Endothelial cell of umbilical vein (primary cell): ENCODE data around the gene MAPKBP1. TPM values are rescaled to one million over a fixed set of nuclear protein-coding genes. Genes with fewer than 3 reads are reported as not detected.

Experiments used
- BruUV-seq: library from RNA; stranded (reverse); fragments of 400-500 nt; replicated peaks from 2 replicates; lab custom pipeline; 2021; lab: Mats Ljungman, UMichigan
- CTCF ChIA-PET: fragments of 300-600, 350-600 bp; sonication (Branson Sonifier 250); formaldehyde crosslinking; loops from one replicate; lab custom pipeline; 2021; ENCODE audit warnings: antibody characterized with exemption, inconsistent platforms; lab: Charles Lee
- POLR2A ChIA-PET: fragments of 300-600, 350-600 bp; sonication (Branson Sonifier 250); formaldehyde crosslinking; loops from one replicate; lab custom pipeline; 2021; ENCODE audit warnings: antibody characterized with exemption, inconsistent platforms; lab: Charles Lee
- DNase-seq: peaks from one replicate; pipeline ENCODE4 v3.0.0-alpha.2; 2011; ENCODE audit warnings: low read depth, low spot score
- FAIRE-seq: peaks from 2 replicates; lab custom pipeline; 2011; peaks lifted over from hg19 to GRCh38; lab: Jason Lieb, UNC
- H2AFZ ChIP-seq: 2 replicates; pipeline ENCODE4 v1.6.0; 2012; ENCODE audit warnings: low read depth, low read length, control low read depth, inconsistent platforms
- H3K27ac ChIP-seq: 2 replicates; pipeline ENCODE4 v1.5.1; 2011; ENCODE audit warnings: low read depth, mild to moderate bottlenecking, control low read depth, low read length, moderate library complexity; ENCODE audit not compliant: insufficient read depth
- H3K27me3 ChIP-seq, 2 experiments: 2 replicates each; pipeline versions ENCODE4 v1.6.0 to v1.6.1; 2011; ENCODE audit warnings: low read length in 2 of 2, mixed read lengths in 1 of 2; ENCODE audit not compliant: control insufficient read depth in 2 of 2, insufficient read depth in 2 of 2
- H3K36me3 ChIP-seq, 2 experiments: 2 replicates in 1 of 2; 3 replicates in 1 of 2; pipeline ENCODE4 v1.5.1; 2011; ENCODE audit warnings: low read length in 2 of 2, mild to moderate bottlenecking in 1 of 2, moderate library complexity in 1 of 2; ENCODE audit not compliant: control insufficient read depth in 2 of 2, insufficient read depth in 2 of 2; ENCODE audit errors: extremely low read depth in 1 of 2
- H3K4me1 ChIP-seq: 3 replicates; pipeline ENCODE4 v1.5.1; 2011; ENCODE audit warnings: mild to moderate bottlenecking, low read length; ENCODE audit not compliant: control insufficient read depth, insufficient read depth; ENCODE audit errors: extremely low read depth
- H3K4me2 ChIP-seq: 2 replicates; pipeline ENCODE4 v1.6.1; 2011; ENCODE audit warnings: low read length, control low read depth, mixed read lengths; ENCODE audit not compliant: insufficient read depth
- H3K4me3 ChIP-seq, 3 experiments: fragments of 200-600 bp in 1 of 3; sonication (generic), shearing (Covaris generic) in 1 of 3; replicated peaks in 1 of 3; 2 replicates each; pipeline ENCODE4 v1.5.1; 2011 to 2016; ENCODE audit warnings: control low read depth in 3 of 3, low read length in 3 of 3, mild to moderate bottlenecking in 2 of 3, inconsistent platforms in 1 of 3, low read depth in 1 of 3, moderate library complexity in 1 of 3; ENCODE audit not compliant: insufficient read depth in 1 of 3
- H3K79me2 ChIP-seq: 2 replicates; pipeline ENCODE4 v1.6.0; 2012; ENCODE audit warnings: low read length, inconsistent platforms; ENCODE audit not compliant: control insufficient read depth, insufficient read depth
- H3K9ac ChIP-seq: replicated peaks from 2 replicates; pipeline ENCODE3; 2011; ENCODE audit warnings: low read length, control low read depth; ENCODE audit not compliant: insufficient read depth; ENCODE audit errors: extremely low read depth
- H3K9me1 ChIP-seq: replicated peaks from 3 replicates; pipeline ENCODE4 v1.6.0; 2011; ENCODE audit warnings: mild to moderate bottlenecking, low read length; ENCODE audit not compliant: control insufficient read depth, insufficient read depth; ENCODE audit errors: extremely low read depth
- H3K9me3 ChIP-seq: replicated peaks from 2 replicates; pipeline ENCODE4 v1.5.1; 2012; ENCODE audit warnings: low read length, inconsistent platforms; ENCODE audit not compliant: control insufficient read depth, insufficient read depth
- H4K20me1 ChIP-seq: replicated peaks from 2 replicates; pipeline ENCODE3; 2011; ENCODE audit warnings: mild to moderate bottlenecking, low read length; ENCODE audit not compliant: control insufficient read depth, insufficient read depth; ENCODE audit errors: extremely low read depth
- EZH2 ChIP-seq: IDR thresholded peaks from 2 replicates; pipeline ENCODE4 v1.6.1; 2012; ENCODE audit warnings: borderline replicate concordance, low read depth, mild to moderate bottlenecking, moderate library complexity, low read length, inconsistent platforms; ENCODE audit not compliant: severe bottlenecking
- FOS ChIP-seq: IDR thresholded peaks from 2 replicates; pipeline ENCODE4 v1.6.1; 2011; ENCODE audit warnings: mild to moderate bottlenecking, low read length, moderate library complexity, borderline replicate concordance; ENCODE audit not compliant: insufficient read depth
- GATA2 ChIP-seq: IDR thresholded peaks from 2 replicates; pipeline ENCODE4 v1.7.0; 2011; ENCODE audit warnings: low read depth, mild to moderate bottlenecking, moderate library complexity, mixed read lengths, low read length; ENCODE audit not compliant: insufficient read length, insufficient read depth
- JUN ChIP-seq: IDR thresholded peaks from 2 replicates; pipeline ENCODE4 v1.6.1; 2011; ENCODE audit warnings: borderline replicate concordance, low read depth; ENCODE audit not compliant: insufficient read length, insufficient read depth
- MYC ChIP-seq: IDR thresholded peaks from one replicate; pipeline ENCODE4 v1.6.1; 2011; ENCODE audit warnings: mild to moderate bottlenecking, low read depth, low read length
- POLR2A ChIP-seq: IDR thresholded peaks from 2 replicates; pipeline ENCODE4 v1.6.1; 2012; ENCODE audit warnings: low read depth, mild to moderate bottlenecking, control low read depth, low read length
- POLR2AphosphoS5 ChIP-seq: IDR thresholded peaks from 2 replicates; pipeline ENCODE4 v1.6.1; 2012; ENCODE audit warnings: low read depth, mild to moderate bottlenecking, control low read depth, low read length, moderate library complexity; ENCODE audit not compliant: insufficient read depth
- dilution Hi-C: fragments of 300-500 bp; cut with MboI; formaldehyde crosslinking; loops from one replicate; pipeline ENCODE4 v1.15.0; 2019; ENCODE audit warnings: low sequenced_read_pairs; ENCODE audit not compliant: extremely low pct_ligation_motif_present
- intact Hi-C: fragments of 100-400 bp; cut with micrococcal nuclease; formaldehyde crosslinking; loops from one replicate; pipeline ENCODE4 v1.10.0; 2022
- polyA plus RNA-seq, 4 experiments: library from polyadenylated mRNA; depleted of rRNA in 3 of 4; stranded (reverse) in 3 of 4; unstranded in 1 of 4; fragments of >200 nt; gene quantifications; 2 replicates each; pipeline versions ENCODE4 v1.2.1 to v1.2.3, GENCODE V29; 2011 to 2012; ENCODE audit warnings: missing spikeins in 1 of 4
- total RNA-seq: library from RNA; stranded (reverse); gene quantifications from 2 replicates; pipeline ENCODE4 v1.2.3, GENCODE V29; 2021
- TF ChIP-seq, protein P1 (sequence below): IDR thresholded peaks from 2 replicates; pipeline ENCODE4 v1.6.1; 2011; ENCODE audit not compliant: insufficient read depth, insufficient read length
- TF ChIP-seq, protein P2 (sequence below), 2 donors: IDR thresholded peaks; 1 replicate in 1 of 2; 2 replicates in 1 of 2; pipeline ENCODE4 v1.5.1; 2011; ENCODE audit warnings: low read length in 2 of 2, mild to moderate bottlenecking in 2 of 2, moderate library complexity in 2 of 2, control low read depth in 1 of 2, inconsistent platforms in 1 of 2, low read depth in 1 of 2; ENCODE audit not compliant: insufficient read depth in 1 of 2; ENCODE audit errors: extremely low read depth in 1 of 2

Gene MAPKBP1
- total and polyA plus RNA-seq, 2 donors (not counting 3 experiments of a cell fraction or from before 2014, with no cell fraction given), result 12.3 to 55.8 TPM

- H3K9ac ChIP-seq, result no peak overlapping the region
- H4K20me1 ChIP-seq, result no peaks in the 10 kb centered on the region
- intact Hi-C loops, result no loop called here
- H3K4me2 ChIP-seq, result no peak overlapping the region
- BruUV-seq, result no TSS peak
- dilution Hi-C loops, result no loop called here
- no peak overlapping the region for H3K27ac ChIP-seq
- ChIA-PET CTCF (no interaction called here), POLR2A (no interaction called here)
- H3K9me3 ChIP-seq, result no peaks in the 10 kb centered on the region
- TF ChIP-seq POLR2AphosphoS5 (no peak), POLR2A (no peak), JUN (no peak), MYC (no peak), EZH2 (no peak), FOS (no peak), GATA2 (no peak)
- TF ChIP-seq, protein P1, sequence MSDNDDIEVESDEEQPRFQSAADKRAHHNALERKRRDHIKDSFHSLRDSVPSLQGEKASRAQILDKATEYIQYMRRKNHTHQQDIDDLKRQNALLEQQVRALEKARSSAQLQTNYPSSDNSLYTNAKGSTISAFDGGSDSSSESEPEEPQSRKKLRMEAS, result no peak
- TF ChIP-seq, protein P2, sequence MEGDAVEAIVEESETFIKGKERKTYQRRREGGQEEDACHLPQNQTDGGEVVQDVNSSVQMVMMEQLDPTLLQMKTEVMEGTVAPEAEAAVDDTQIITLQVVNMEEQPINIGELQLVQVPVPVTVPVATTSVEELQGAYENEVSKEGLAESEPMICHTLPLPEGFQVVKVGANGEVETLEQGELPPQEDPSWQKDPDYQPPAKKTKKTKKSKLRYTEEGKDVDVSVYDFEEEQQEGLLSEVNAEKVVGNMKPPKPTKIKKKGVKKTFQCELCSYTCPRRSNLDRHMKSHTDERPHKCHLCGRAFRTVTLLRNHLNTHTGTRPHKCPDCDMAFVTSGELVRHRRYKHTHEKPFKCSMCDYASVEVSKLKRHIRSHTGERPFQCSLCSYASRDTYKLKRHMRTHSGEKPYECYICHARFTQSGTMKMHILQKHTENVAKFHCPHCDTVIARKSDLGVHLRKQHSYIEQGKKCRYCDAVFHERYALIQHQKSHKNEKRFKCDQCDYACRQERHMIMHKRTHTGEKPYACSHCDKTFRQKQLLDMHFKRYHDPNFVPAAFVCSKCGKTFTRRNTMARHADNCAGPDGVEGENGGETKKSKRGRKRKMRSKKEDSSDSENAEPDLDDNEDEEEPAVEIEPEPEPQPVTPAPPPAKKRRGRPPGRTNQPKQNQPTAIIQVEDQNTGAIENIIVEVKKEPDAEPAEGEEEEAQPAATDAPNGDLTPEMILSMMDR (IDR thresholded peaks at IDR 0.05; ENCODE audit: extremely low read depth in 1 of 2, insufficient read depth in 1 of 2, low read depth in 1 of 2, low read length in 2 of 2), result no peak
- peaks cover 5 to 41% of the 10 kb centered on the region in 2 experiments for H3K36me3 ChIP-seq
- DNase-seq, result no peak
- no peak for FAIRE-seq
- no peaks in the 10 kb centered on the region for H3K4me1 ChIP-seq
- H2AFZ ChIP-seq, result no peak overlapping the region
- H3K27me3 ChIP-seq, result no peaks in the 10 kb centered on the region
- H3K4me3 ChIP-seq, result no peak overlapping the region
- no peaks in the 10 kb centered on the region for H3K9me1 ChIP-seq
- no peaks in the 10 kb centered on the region for H3K79me2 ChIP-seq
These were observed 92.7 kb downstream of the MAPKBP1 start for GRCh38 chr15:41866872-41867579.
